Stimulated activated CD8-positive, alpha-beta memory T cell treated with anti-CD3 and anti-CD28 coated beads, Interleukin-12 subunit alpha, Interleukin-12 subunit beta, amount 100 ng/mL, for 4 hours (primary cell): ENCODE results near the gene CNDP2.

Experiments
- DNase-seq: peaks from one replicate; pipeline ENCODE4 v3.0.0-alpha.2; 2020; ENCODE audit warnings: low read depth

CNDP2 gene

GRCh38 chr18:74495581-74496507 lies at the start of gene CNDP2:
Gene CNDP2, plus strand, starts transcription at chr18:74496363. Its CDS starts 3,611 bp downstream, at chr18:74499974.
- DNase-seq, result peak; percentile 98

- DNase-seq, result no peak
These were observed 49.3 kb upstream of the CNDP2 start for GRCh38 chr18:74446631-74447403.

- DNase-seq, result no peak
These were observed 48.6 kb upstream of the CNDP2 start for GRCh38 chr18:74447404-74448152.

GRCh38 chr18:74450626-74451025 lies 45.5 kb upstream of the CNDP2 start:
- DNase-seq, result no peak

GRCh38 chr18:74451148-74451547 lies 45.0 kb upstream of the CNDP2 start:
- no peak for DNase-seq

GRCh38 chr18:74453016-74453566 lies 43.1 kb upstream of the CNDP2 start:
- no peak for DNase-seq

GRCh38 chr18:74453642-74454198 lies 42.4 kb upstream of the CNDP2 start:
- DNase-seq, result no peak

GRCh38 chr18:74454279-74454751 lies 41.8 kb upstream of the CNDP2 start:
- DNase-seq, result no peak

GRCh38 chr18:74455386-74455785 lies 40.8 kb upstream of the CNDP2 start:
- no peak for DNase-seq

- no peak for DNase-seq
These were observed 40.2 kb upstream of the CNDP2 start for GRCh38 chr18:74456017-74456348.

GRCh38 chr18:74456349-74457042 lies 39.7 kb upstream of the CNDP2 start:
- no peak for DNase-seq

GRCh38 chr18:74457043-74457724 lies 39.0 kb upstream of the CNDP2 start, which contains the start of gene DIPK1C:
Gene DIPK1C, minus strand, starts transcription at chr18:74457308. Its CDS starts 49 bp downstream, at chr18:74457259.
- DNase-seq, result no peak

- no peak for DNase-seq
These were observed 38.3 kb upstream of the CNDP2 start for GRCh38 chr18:74457725-74458421.

- no peak for DNase-seq
These were observed 36.3 kb upstream of the CNDP2 start for GRCh38 chr18:74459889-74460288.

GRCh38 chr18:74460825-74461224 lies 35.3 kb upstream of the CNDP2 start:
- no peak for DNase-seq

GRCh38 chr18:74463254-74463653 lies 32.9 kb upstream of the CNDP2 start:
- no peak for DNase-seq

- DNase-seq, result no peak
These were observed 32.2 kb upstream of the CNDP2 start for GRCh38 chr18:74463983-74464382.

- DNase-seq, result no peak
These were observed 30.4 kb upstream of the CNDP2 start for GRCh38 chr18:74465775-74466174.

- no peak for DNase-seq
These were observed 27.6 kb upstream of the CNDP2 start for GRCh38 chr18:74468547-74469061.
